Limb (tissue), 2 donors: ENCODE data around the gene ZNF320.
"Not testable (repeated sequence)": the region's sequence is repeated elsewhere in the genome, so short reads cannot be mapped to it uniquely, and the experiment has no call there.

ENCODE experiments used
- DNase-seq, 2 donors: peaks; one replicate each; pipeline ENCODE4 v3.0.0-alpha.2; 2016; ENCODE audit errors: extremely low spot score in 2 of 2

Gene ZNF320

GRCh38 chr19:52922841-52923777, 25.7 kb upstream of the ZNF320 start, which contains the start of gene ZNF888:
TSS of gene ZNF888 (minus strand) at chr19:52923428. CDS start at chr19:52917873, 5,555 bp downstream.
- DNase-seq = peak; percentile 73 to 92

DNA sequence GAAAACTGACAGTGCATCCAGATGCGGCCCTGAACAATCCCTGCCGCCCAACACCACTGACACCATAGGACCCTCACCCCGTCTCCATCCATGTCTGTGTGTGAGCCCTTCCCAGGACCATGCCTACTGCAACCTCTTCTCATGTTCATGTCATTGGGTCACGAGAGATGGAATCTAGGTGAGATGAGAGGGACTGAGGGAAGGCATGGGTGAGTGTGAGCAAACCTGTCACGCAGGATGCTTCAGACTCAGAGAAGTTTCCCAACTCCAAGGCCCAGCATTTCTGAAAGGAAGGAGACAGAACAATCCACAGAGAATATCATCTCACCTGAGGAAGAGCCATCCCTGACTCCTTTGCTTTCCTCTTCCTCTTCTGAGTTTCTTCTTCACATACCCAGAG, 20.1 kb upstream of the ZNF320 start:
- no peak for DNase-seq

DNA sequence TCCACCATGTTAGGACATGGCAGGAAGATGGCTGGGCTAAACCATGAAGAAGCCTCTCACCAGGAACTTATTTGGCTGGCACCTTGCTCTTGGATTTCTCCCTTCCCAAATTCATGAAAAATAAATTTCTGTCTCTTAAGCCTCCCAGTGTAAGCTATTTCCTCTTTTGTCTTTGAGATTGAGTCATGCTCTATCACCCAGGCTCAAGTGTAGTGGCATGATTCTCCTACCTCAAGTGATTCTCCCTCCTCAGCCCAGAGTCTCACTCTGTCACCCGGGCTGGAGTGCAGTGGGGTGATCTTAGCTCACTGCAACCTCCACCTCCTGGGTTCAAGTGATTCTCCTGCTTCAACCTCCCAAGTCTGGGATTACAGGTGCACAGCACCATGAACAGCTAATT, 13.2 kb upstream of the ZNF320 start:
- DNase-seq = no peak

DNA sequence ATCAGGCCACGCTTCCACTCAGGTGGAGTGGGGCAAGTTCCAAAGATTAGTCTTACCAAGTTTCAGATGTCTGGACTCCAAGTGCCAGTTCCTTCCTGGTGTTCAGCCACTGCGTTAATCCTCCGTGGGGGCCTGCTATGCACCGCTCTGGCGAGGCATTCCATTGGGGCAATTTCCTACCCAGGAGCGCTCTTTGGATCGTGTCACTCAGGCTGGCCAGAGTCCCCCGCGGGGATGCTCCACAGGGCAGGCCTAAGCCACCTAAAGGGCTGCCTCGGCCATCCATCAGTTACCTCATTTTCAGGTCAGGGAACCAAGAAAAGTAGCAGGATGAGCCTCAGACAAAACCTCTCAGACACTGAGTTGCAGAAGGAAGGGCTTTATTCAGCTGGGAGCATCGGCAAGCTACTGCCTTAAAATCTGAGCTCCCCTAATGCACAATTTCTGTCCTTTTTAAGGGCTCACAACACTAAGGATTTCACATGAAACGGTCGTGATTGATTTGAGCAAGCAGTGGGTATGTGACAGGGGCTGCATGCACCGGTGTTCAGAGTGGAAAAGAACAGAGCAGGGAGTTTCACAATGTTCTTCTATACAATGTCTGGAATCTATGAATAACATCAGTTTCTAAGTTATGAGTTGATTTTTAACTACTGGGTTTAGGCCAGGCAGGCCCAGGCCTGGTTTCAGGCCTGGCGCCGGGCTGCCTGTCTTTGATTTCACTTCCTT, 6.8 kb upstream of the ZNF320 start:
- DNase-seq = not testable (repeated sequence)

- no peak for DNase-seq
Observed at GRCh38 chr19:52901842-52902241, 4.4 kb upstream of the ZNF320 start.

DNA sequence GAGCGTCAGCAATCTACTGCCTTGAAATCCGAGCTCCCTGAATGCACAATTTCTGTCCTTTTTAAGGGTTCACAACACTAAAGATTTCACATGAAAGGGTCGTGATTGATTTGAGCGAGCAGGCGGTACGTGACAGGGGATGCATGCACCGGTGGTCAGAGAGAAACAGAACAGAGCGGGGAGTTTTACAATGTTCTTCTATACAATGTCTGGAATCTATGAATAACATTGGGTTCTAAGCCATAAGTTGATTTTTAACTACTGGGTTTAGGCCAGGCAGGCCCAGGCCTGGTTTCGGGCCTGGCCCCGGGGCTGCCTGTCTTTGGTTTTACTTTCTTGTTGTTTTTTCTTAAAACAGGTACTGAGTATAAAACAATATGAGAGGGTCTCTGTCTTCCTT, 1.2 kb upstream of the ZNF320 start:
- not testable (repeated sequence) for DNase-seq

DNA sequence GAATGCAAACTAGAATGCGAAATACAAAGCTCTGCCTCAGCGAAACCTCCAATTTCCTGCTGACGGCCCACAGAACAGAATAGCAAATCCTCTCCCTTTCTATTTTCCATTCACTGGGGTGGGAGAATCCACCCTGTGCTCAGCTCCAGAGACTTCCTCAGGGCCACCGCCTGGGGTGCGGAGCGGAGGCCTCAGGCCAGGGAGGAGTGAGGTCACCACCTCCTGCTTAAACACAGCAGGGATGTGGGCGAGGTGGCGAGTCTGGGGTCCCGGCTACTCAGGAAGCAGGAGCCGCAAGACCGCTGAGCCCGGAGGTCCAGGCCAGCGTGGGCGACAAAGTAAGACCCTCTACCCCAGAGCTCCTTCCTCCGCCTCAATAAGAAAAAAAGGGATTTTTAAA, 666 bp upstream of the ZNF320 start:
- peak in 1 of 2 donors; percentile 34 for DNase-seq

DNA sequence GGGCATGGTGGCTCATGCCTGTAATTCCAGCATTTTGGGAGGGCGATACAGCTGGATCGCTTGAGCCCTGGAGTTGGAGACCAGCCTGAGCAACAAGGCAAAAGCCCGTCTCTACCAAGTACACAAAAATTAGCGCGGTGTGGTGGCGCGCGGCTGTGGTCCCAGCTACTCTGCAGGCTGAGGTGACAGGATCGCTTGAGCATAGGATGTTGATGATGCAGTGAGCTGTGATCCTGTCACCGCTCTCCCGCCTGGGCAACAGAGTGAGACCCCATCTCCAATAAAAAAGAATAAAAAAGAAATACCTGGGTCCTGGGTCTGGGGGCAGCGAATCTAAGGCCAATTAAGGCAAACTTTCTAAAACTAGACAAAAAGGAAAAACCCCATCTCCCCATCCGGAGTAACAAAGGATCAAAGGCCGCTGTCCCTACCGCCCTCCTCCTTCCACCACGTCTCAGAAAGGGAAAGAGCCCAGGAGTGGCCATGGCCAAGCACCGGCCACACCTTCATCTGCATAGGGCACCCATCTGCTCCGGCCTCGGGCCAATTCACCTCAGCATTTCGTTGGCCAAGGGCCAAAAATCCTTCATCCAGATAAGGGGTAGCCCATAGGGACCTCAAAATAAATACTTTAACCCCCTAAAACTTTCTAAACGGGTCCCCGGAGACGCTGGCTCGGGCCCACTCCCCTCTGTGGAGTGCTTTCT, 851 bp downstream of the ZNF320 start:
- DNase-seq = no peak

DNA sequence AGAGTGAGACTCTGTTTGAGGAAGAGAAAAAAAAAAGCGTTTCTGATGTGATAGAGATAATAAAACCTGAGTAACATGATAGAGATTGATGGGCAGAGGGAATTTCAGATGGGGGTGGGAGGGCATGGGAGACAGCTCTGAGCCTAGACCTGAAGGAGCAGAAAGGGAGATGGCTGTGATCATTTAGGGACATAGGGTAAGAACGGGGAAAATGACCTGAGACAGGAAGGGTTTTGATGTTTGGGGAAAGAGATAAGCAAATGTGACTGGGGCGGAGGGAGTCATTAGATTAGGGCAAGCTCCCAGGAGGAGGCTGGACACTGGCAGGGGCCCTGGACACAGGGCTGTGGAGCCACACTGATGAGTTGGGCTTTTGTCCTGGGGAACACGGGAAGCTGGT, 6.1 kb downstream of the ZNF320 start:
- DNase-seq = no peak

- no peak for DNase-seq
Observed at GRCh38 chr19:52889931-52890330, 7.5 kb downstream of the ZNF320 start.

GRCh38 chr19:52889076-52889475, 8.4 kb downstream of the ZNF320 start:
- no peak for DNase-seq

DNA sequence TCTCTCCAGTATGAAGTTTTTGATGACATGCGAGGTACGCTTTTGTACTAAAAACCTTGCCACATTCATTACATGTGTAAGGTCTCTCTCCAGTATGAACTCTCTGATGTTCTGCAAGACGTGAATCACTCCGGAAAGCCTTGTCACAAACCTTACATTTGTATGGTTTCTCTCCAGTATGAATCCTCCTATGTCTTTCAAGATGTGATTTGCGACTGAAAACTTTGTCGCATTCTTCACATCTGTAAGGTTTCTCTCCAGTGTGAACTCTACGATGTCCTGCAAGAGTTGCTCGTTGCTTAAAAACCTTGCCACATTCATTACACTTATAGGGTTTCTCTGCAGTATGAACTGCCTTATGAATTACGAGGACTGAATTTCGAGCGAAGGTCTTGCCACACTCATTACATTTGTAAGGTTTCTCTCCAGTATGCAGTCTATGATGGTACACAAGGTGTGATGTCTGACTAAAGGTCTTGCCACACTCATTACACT, 16.5 kb downstream of the ZNF320 start:
- no peak for DNase-seq

DNA sequence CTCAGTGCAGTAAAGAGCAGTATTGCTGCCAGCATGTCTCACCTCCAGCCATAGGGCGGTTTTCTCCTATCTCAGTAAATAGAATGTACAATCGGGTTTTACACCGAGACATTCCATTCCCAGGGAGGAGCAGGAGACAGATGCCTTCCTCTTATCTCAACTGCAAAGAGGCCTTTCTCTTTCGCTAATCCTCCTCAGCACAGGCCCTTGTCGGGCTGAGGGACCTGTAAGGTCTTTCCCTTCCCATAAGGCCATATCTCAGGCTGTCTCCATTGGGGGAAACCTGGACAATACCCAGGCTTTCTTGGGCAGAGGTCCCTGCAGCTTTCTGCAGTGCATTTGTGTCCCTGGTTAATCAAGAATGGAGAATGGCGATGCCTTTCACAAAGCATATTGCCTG, 24.4 kb downstream of the ZNF320 start:
- DNase-seq = not testable (repeated sequence)

DNA sequence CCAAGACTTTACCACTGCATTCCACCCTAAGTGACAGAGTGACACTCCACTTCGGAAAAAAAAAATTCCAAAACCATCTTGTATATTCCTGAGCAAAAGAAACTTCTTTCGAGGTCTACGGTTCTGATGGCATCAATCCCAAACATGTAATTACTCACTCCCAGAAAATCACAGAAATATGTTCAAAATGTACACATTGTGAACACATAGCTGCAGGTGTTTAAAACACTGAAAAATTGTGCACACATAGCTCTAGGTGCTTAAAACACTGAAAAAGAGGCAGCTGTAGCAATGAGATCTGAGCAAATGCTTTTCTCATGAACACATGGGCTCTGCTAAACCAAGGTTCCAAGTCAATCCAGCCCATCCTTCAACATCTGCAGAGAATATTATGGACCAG, 26.0 kb downstream of the ZNF320 start:
- no peak for DNase-seq

GRCh38 chr19:52868031-52868430, 29.4 kb downstream of the ZNF320 start:
- not testable (repeated sequence) for DNase-seq

GRCh38 chr19:52857378-52858191, 39.9 kb downstream of the ZNF320 start, which contains the start of gene ZNF468:
TSS of gene ZNF468 (minus strand) at chr19:52857619. CDS start at chr19:52854272, 3,347 bp downstream.
- peak; percentile 37 to 69 for DNase-seq

GRCh38 chr19:52856540-52857377, 40.7 kb downstream of the ZNF320 start:
- DNase-seq = peak in 1 of 2 donors; percentile 2
